GM19193 (cell line): Measurements from ENCODE around the gene ODC1.

Experiments
- POLR2A ChIP-seq: IDR thresholded peaks from 4 replicates; pipeline ENCODE4 v1.6.1; 2011; ENCODE audit not compliant: insufficient read depth, insufficient read length; ENCODE audit errors: extremely low read depth

The ODC1 gene

DNA sequence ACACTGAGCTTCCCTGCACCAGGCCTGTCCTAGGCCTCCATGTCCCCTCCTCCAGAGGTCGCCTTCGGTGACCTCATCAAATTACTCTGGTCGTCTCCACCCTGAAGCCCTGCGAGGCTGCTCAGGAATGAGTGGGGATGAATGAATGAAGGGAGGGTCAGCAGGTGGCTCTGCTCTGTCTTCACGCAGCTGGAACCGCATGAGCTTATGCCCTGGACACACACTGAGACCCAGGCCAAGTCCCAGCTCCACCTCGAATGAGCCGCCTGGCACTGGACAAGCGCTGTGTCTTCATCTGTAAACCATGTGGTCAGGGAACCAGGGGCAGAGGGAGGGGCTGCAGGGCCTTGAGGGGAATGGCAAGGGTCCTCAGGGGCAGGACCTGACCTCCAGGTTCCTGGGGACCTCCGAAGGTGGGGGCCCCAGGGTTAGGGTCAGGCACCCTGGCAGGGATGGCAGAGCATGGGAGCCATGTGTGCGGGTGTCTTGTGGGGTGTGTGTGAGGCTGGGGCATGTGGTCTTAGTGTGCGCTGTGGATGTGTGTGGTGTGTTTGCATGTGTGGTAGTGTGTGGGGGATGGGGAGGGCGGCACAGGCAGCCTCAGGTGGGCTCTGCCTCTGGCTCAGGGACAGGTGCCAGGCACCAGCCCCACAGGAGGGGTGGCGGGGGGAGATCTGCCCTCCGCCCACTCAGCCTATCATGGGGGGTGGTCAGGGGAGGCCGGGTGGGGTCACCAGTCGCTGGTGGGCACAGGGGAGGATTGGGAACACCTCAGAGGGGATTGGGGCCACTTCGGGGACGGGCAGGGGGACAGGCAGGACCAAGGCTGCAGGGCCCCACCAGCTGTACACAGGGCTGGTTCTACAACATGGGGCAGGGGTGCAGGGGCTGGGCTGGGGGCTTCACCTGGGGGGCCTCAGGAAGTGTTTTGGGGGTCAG, 13.9 kb downstream of the ODC1 start:
- no peak for TF ChIP-seq POLR2A

- TF ChIP-seq POLR2A = no peak
Observed at GRCh38 chr2:10433264-10433946, 14.7 kb downstream of the ODC1 start.

DNA sequence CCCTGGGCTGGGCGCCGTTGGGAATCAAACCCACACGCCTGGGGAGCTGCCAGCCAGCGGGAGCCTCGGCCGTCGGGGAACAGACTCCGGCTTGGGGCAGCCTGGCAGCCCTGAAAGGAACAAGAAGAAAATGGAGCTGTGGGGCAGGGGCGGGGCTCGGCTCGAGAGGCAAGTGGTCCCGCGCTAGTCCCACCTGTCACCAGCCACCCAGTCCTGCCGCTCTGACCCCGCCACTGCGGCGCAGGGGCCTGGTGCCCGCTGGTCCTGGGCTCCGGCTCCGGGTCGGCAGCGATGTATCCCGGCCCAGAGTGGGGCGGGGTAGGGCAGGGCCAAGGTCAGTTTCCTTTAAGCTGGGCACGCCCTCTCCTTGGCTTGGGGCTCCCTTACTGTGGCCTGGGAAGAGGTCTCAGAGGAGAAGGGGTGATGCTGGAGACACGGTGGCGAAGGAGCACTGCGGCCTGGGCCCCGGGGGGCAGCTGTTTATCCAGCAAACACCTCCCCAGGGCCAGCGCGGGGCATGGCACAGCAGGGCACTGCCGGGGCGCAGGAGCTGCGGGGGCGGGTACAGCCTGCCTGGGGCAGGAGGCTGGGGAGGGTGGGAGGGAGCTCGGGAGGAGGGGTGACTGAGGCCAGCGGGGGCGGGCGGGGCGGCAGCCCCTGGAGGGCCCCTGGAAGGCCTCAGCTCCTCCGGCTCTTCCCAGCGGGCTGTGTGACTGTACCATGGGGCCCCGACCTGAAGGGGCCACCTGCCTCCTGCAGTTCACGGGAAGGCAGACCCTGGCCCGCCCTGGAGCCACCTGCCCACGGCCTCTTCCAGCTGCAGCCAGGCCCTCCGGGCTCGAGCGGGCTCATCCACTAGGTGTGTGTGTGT, 15.6 kb downstream of the ODC1 start:
- peak; percentile 18 for TF ChIP-seq POLR2A

DNA sequence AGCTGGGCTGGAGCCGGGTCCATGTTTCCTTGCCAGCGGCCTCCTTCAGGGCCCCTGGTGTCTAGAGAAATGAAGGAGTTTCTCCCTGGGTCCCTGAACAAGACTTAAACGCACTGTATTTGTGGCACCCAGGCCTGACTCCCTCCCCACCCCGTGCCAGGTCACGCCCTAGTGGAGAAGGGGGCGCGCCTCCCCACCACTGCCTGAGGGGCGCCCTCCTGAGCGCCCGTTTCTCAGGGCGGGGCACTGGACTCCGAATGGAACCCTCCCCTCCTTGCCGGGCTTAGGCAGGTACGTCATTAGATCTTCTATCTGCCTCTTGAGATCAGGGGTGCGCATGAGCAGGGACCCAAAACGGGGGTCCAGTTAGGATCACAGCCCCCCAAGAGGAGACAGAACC, 16.3 kb downstream of the ODC1 start:
- TF ChIP-seq POLR2A = no peak

- TF ChIP-seq POLR2A = no peak
Observed at GRCh38 chr2:10430886-10431622, 17.1 kb downstream of the ODC1 start.

- TF ChIP-seq POLR2A = no peak
Observed at GRCh38 chr2:10428924-10429323, 19.2 kb downstream of the ODC1 start.

- TF ChIP-seq POLR2A = no peak
Observed at GRCh38 chr2:10428355-10428754, 19.8 kb downstream of the ODC1 start.

DNA sequence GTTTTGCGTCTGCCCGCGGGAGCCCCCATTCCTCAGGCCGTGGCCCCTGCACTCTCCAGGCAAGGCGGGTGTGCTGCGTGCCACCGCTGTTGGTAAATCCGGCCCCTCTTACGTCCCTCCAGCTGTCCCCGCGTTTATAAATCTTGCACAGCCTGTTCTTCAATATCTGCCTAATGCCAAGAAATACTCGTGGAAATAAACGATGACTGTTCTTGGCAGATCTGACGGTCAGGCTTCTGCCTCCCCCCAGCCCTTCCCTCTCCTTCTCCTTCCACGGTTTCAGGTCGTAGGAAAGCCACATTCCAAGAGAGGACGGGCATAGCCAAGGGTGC, 20.5 kb downstream of the ODC1 start:
- TF ChIP-seq POLR2A = no peak

DNA sequence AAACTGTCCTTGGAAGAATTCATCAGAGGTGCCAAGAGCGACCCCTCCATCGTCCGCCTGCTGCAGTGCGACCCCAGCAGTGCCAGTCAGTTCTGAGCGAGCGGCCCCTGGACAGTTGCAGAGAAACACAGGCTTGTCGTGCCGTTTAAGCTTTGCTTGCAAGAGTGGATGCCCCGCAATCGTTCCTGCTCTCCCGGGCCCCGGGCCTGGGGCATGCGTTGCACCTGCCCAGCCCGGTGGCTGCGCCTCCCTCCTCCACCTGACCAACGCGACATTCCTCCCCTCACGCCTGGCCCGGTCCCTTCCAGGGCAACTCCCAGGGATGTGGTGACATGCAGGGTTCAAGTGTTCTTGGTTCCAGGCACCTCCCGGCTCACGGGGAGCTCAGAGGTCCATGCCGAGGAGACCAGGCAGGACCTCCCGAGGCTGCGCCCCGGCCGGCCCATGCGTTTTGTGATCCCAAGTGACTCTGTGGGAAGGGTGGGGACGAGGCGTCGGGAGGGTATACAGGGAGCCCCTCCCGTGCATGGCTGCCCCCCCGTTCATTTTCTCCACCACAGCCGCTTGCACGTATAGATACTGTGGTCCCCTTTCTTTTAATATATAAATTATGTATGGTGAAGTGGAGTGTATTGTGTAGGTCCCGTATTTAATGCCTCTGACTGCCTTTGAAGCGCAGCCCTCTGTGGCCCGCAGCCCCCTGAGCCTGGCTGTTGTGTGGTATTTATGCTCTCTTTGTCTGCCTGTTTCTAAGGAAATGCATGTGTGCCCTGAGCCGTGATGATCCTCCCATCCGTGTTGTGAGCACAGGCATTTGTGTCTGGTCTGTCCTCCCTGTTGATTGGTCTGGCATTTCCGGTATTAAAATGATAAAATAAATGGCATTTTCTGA, 21.2 kb downstream of the ODC1 start:
- TF ChIP-seq POLR2A = no peak

GRCh38 chr2:10425699-10426098, 22.4 kb downstream of the ODC1 start:
- TF ChIP-seq POLR2A = no peak

- TF ChIP-seq POLR2A = no peak
Observed at GRCh38 chr2:10424916-10425505, 23.1 kb downstream of the ODC1 start.

DNA sequence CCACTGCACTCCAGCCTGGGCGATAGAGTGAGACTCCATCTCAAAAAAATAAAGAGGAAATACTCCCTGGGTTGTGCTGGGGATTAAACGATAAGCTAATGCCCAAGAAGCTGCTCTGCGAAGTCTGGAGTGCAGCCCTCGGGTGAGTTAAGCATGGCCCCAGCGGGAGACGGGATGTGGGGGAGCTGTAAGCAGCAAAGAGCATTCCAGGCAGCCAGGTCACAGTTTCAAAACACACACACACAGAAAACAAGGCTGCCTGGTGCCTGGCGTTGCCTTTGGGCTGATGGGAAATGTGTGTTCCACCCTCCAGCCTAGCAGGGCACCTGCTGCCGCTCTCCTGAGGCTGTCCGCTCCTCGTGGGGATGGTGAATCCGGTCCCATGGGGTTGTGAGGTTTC, 24.1 kb downstream of the ODC1 start:
- TF ChIP-seq POLR2A = no peak

- TF ChIP-seq POLR2A = no peak
Observed at GRCh38 chr2:10423400-10423774, 24.7 kb downstream of the ODC1 start.

- no peak for TF ChIP-seq POLR2A
Observed at GRCh38 chr2:10422732-10423399, 25.3 kb downstream of the ODC1 start.
